Erythroblast (primary cell): ENCODE measurements around the gene KAZN.

ENCODE experiments used
- GATA1 ChIP-seq: IDR thresholded peaks from 2 replicates; pipeline ENCODE4 v1.6.1; 2011; ENCODE audit warnings: low read depth, mild to moderate bottlenecking, control low read depth, low read length, moderate library complexity
- POLR2A ChIP-seq: IDR thresholded peaks from 2 replicates; pipeline ENCODE4 v1.6.1; 2011; ENCODE audit warnings: mild to moderate bottlenecking, low read length

DNA sequence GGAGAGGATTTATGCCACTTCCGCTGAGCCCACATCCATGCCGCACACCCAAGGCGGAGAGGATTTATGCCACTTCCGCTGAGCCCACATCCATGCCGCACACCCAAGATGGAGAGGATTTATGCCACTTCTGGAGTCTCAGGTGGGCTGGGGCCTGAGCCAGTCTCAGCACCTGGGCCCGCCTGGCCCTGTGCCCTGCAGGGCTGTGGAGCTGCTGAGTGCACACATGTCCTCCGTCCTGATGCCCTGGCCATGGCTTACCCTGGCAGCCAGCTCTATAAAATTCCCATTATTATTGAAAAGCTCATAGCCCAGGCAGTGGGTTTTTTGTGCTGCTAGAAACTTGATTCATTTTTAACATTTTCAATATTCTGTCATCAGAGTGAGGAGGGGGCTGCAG is 465.3 kb downstream of the KAZN start:
- TF ChIP-seq POLR2A: no peak
- no peak for TF ChIP-seq GATA1
